CD1c-positive myeloid dendritic cell (primary cell): Measurements from ENCODE around the gene POLRMT.
"Not testable (repeated sequence)": the region's sequence is repeated elsewhere in the genome, so short reads cannot be mapped to it uniquely, and the experiment has no call there.

ENCODE experiments used
- DNase-seq: peaks from one replicate; pipeline ENCODE4 v3.0.0-alpha.2; 2016; ENCODE audit errors: extremely low spot score

The POLRMT gene

DNA sequence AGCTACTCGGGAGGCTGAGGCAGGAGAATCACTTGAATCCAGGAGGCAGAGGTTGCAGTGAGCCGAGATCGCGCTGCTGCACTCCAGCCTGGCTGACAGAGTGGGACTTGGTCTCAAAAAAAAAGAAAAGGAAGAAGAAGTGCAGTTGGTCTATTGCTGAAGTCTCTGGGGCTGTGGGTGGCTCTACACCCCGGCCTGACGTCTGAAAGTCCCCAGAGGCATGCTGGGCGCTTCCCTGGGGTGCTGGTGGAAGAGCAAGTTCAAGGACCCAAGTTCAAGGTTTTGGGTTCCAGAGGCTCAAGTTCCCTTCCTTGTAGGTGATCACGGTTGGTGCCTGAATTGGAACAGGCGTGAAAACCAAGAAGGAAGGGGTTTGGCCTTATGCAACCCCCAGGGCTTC is 39.8 kb downstream of the POLRMT start:
- peak; percentile 24 for DNase-seq

DNA sequence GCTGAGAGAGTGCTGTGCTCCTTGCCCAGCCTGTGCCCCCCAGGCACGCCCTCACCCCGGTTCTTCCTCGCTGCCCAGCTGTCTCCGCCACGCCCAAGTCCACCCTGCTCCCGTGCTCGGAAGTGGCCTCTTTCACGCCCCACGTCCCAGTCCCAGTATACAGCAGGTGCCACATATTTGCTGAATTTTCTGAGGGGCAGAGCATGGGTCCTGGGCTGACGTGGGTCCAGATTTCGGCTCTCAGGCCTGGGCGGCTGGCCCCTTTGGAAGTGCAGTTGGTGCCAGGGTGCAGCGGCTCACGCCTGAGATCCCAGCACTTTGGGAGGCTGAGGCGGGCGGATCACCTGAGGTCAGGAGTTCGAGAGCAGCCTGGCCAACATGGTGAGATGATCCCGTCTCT is 40.3 kb downstream of the POLRMT start:
- DNase-seq: no peak

- DNase-seq: no peak
Measured at GRCh38 chr19:592101-592500, 41.2 kb downstream of the POLRMT start.

DNA sequence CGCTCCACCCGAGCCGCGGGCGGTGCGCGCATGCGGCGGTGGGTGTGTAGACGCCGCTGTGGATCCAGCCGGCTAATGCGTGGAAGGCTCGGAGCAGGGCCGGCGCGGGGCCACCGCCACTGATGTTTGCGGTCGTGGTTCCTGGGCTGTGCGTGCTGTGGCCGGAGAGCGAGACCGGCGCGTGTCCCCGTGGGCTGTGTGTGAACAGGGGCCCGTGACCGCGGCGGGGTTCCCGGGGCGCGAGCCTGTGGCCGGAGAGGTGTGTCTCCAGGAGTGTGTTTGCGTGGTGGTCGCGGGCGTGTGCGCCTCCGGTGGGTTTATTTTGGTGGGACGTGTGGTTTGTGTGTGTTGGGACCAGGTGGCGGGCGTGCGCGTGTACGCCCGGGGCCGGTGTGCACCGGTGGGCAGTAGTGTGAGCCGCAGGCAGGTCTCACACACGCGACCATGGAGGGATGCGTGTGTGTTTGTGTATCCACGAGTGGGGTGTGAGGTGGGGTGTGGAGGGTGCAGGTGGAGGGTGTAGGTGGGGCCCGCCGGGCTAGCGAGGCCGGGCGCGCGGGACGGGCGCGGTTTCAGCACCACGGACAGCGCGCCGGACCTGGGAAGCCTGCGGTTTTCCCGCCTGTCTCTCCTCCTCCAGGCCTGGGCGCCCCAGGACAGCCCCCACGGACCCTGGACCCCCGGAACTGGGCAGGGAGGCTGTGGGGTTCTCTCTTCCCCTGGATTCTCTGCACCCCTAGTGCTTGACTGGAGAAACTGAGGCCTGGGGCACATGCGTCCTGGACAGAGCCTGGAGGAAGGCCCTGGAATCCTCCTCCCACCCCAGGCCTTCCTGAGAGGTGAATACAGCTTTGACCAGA is 42.0 kb downstream of the POLRMT start:
- peak; percentile 24 for DNase-seq

- no peak for DNase-seq
Measured at GRCh38 chr19:590750-591098, 42.6 kb downstream of the POLRMT start.

- DNase-seq: peak; percentile 15
Measured at GRCh38 chr19:590396-590745, 43.0 kb downstream of the POLRMT start.

DNA sequence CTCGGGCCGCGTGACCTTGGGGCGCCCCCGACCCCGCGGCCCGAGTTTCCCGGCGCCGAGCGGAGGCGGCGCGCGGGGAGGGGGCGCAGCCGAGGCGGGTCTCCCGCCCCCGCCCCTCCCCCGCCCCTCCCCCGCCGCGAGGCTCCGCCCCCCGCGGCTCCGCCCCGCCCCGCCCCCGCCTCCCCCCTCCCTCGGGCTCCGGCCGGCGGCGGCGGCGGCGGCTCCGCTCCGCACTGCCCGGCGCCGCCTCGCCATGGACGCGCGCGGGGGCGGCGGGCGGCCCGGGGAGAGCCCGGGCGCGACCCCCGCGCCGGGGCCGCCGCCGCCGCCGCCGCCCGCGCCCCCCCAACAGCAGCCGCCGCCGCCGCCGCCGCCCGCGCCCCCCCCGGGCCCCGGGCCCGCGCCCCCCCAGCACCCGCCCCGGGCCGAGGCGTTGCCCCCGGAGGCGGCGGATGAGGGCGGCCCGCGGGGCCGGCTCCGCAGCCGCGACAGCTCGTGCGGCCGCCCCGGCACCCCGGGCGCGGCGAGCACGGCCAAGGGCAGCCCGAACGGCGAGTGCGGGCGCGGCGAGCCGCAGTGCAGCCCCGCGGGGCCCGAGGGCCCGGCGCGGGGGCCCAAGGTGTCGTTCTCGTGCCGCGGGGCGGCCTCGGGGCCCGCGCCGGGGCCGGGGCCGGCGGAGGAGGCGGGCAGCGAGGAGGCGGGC is 43.5 kb downstream of the POLRMT start, which contains the start of gene HCN2:
Gene HCN2 (plus strand): TSS at position 189 of the 703 bp plus-strand sequence. CDS start 65 bp downstream, at position 254.
- no peak for DNase-seq

GRCh38 chr19:588741-589692 is 44.3 kb downstream of the POLRMT start:
- no peak for DNase-seq

GRCh38 chr19:588093-588740 is 45.1 kb downstream of the POLRMT start:
- peak; percentile 78 for DNase-seq

DNA sequence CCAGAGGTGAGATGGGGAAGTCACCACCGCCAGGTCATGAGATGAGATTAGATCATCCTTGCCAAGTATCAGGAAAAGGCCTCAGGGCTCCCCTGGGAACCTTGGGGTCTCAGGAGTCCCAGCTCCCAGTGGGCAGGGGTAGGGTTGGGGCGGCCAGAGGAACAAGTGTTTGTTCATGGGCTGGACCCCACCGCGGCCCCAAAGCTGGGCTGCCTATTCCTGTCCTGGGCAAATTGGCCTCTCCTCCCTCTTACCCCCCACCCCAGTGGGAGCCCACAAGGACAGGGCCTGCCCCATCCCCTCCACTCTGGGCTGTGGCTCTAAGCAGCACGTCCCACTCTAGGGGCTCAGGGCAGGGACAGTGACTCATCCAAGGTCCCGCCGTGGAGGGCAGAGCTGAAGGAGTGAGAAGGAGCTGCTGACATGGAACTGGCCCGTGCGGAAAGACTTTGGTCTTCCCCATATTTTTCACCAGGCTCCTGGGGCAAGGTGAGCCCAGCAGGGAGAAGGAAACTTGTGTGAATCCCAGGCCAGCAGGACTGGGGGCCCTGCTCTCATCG is 47.7 kb downstream of the POLRMT start:
- DNase-seq: no peak

DNA sequence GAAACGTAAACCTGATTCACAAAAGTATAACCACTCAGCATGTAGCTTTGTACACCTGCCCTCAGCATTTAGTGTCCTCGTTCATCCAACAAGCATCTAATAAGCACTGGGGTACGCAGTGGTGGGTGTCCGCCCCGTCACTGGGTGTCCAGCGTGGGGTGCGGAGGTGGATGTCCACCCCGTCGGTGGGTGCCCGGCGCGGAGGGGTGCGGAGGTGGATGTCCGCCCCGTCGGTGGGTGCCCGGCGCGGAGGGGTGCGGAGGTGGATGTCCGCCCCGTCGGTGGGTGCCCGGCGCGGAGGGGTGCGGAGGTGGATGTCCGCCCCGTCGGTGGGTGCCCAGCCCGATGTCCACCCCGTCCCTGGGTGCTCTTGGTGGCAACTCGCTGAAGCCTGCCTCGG is 48.2 kb downstream of the POLRMT start:
- not testable (repeated sequence) for DNase-seq

DNA sequence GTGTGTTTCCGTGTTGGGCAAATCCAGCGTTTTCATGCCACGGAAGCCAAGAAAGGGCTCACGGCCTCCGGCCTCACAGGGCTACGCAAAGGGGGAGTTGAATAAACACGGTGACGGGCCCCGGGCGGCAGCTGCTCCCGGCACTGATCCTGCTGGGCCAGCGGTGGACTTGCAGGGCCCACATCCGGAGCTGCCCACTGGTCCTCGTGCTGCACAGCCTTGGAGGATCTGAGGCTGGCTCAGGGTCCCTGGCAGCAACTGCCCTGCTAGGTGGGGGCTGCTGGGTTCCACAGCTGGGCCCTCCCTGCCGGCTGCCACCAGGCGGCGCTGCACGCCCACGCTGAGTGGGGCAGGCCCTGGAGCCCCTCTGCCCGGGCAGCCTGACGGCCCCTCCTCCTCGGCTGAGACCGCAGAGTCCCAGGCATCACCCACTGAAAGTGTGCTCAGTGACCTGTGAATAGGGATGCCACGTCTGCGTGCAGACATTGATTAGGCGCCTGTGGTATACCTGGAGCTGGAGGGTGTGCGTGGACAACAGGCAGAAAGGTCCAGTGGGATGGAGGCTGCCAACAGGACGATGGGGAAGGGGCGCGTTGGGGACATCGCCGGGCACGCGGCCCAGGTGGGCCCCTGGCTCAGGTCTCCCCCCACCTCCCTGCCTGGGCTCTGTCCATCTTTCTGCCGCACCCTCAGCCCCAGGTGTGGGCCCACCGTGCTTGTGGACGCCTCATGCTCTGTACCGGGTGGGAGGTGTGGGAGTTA is 48.9 kb downstream of the POLRMT start:
- peak; percentile 62 for DNase-seq

DNA sequence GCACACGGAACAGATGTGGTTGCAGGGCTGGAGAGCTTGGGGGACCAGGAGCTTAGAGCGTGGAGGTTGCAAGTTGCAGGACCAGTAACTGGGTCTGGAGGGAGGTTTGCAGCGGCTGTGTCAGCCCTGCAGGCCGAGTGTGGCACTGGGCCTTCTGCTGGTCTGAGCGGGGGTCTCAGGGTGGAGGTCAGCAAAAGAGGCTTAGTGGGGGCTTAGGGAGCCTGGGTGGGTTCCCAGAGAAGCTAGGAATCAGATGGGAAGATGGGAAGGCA is 49.4 kb downstream of the POLRMT start:
- DNase-seq: no peak

DNA sequence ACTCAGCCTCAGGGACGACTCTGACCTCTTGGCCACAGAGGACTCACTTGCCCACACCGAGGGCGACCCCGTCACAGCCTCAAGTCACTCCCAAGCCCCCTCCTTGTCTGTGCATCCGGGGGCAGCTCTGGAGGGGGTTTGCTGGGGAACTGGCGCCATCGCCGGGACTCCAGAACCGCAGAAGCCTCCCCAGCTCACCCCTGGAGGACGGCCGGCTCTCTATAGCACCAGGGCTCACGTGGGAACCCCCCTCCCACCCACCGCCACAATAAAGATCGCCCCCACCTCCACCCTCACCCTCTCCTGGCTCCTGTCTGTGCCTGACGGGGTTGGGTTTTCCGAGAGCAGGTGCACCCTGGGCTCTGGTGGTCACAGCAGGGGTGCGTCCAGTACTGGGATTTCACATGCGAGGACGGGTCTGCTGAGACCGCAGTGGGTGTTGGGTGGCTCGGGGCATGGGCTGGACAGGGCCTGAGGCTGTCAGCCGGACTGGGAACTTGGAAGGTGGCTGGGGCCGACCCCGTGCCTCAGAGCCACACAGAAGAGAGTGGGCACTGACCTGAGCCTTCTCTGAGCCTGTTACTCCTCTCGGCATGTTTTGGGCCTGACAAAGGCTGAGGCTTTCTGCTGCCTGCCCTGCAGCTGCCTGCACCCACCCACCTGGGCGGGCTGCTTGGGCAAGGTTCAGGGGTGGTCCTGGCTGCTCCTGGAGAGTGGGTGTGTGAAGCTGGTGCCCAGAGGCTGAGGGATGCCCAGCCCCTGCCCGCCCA is 50.0 kb downstream of the POLRMT start:
- no peak for DNase-seq

- peak; percentile 62 for DNase-seq
Measured at GRCh38 chr19:582497-583197, 50.7 kb downstream of the POLRMT start.

DNA sequence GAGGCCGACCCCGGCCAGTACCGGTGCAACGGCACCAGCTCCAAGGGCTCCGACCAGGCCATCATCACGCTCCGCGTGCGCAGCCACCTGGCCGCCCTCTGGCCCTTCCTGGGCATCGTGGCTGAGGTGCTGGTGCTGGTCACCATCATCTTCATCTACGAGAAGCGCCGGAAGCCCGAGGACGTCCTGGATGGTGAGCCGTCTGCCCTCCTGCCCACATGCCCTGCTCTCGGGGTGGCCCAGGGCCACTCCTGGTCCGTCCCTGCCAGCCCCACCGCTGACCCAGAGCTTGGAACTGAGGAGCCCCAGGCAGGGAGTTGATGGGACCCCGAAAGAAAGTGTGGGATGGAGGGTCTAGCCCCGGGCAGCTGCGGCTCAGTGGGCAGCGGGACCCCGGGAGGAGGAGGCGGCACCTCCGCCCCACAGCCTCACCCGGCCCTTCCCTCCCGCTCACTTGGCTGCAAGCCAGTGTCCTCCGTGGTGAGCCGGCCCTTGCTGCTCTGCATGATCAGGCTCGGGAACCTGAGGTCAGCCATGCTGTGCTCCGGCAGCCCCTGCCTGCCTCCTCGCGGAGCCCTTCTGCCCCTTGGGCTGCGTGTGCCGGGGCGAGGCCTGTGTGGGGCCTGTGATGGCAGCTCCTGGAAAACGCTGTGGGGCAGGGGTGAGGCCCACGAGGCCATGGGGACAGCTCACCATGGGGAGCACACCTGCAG is 51.8 kb downstream of the POLRMT start:
- no peak for DNase-seq

DNA sequence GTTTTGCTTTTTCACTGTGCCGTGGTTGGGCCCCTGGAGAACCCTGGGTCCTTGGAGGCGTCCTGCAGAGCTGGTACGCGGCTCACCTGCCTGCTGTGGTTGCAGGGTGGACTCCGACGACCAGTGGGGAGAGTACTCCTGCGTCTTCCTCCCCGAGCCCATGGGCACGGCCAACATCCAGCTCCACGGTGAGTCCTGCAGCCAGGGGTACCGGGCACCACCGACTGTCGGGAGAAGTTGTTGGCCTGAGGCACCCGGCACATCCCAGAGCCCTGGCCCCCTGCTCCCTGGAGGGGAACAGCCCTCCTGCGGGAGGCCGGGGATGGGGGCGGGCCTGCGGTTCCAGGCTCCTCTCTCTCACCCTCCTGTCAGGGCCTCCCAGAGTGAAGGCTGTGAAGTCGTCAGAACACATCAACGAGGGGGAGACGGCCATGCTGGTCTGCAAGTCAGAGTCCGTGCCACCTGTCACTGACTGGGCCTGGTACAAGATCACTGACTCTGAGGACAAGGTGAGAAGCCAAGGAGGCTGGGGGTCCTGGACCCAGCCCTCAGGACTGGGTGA is 53.0 kb downstream of the POLRMT start:
- DNase-seq: no peak

DNA sequence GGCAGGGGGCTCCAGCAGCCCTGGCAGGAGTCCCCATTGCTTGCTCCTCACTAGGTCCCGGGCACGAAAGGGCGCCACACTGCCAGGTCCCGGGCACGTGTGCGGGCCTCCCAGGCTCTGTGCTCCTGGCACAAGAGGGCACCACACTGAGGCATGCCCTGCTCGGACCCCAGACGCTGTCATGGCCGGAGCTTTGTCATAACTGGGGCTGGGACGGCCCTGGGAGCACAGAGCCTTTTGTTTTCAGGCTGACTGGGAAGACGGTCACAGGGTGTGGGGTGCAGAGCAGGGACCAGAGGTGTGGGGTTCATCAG is 53.5 kb downstream of the POLRMT start:
- DNase-seq: no peak
